Measurements from ENCODE around the gene CDCA8. TPM values are rescaled to one million over a fixed set of nuclear protein-coding genes. Genes with fewer than 3 reads are reported as not detected.
A peak's percentile ranks its signal among the peaks of the same experiment; 100 is the strongest.

CDCA8 gene
- total RNA-seq, 1 donor from 2014 or later = 5.5 TPM

- Histone ChIP-seq H3K4me3 (ENCODE audit: insufficient read depth, low read depth, low read length) (no peak overlapping the region), H3K36me3 (ENCODE audit: insufficient read depth, low read length) (no peaks in the 10 kb centered on the region), H4K20me1 (ENCODE audit: insufficient read depth, low read length) (no peaks in the 10 kb centered on the region), H3K79me2 (ENCODE audit: insufficient read depth, low read length) (no peaks in the 10 kb centered on the region), H3K4me1 (ENCODE audit: insufficient read depth, low read length) (no peaks in the 10 kb centered on the region), H3K9me3 (ENCODE audit: insufficient read depth, low read depth, low read length) (no peaks in the 10 kb centered on the region), H3K9ac (ENCODE audit: low read length) (no peak overlapping the region), H3K27me3 (ENCODE audit: insufficient read depth, low read length) (peaks cover 8% of the 10 kb centered on the region), H3K27ac (ENCODE audit: low read depth, low read length) (no peak overlapping the region), H3K4me2 (ENCODE audit: low read length) (no peak overlapping the region), H2AFZ (ENCODE audit: low read depth, low read length) (no peak overlapping the region)
- Mint-ChIP-seq H3K9me3 (ENCODE audit: unreplicated experiment) (peaks cover 4% of the 10 kb centered on the region), H3K27ac (ENCODE audit: unreplicated experiment) (no peak overlapping the region), H3K36me3 (ENCODE audit: low read depth, unreplicated experiment) (no peaks in the 10 kb centered on the region), H3K4me1 (ENCODE audit: low read depth, unreplicated experiment) (no peaks in the 10 kb centered on the region), H3K4me3 (ENCODE audit: unreplicated experiment) (peak overlapping the region; percentile 14), H3K27me3 (ENCODE audit: low read depth, unreplicated experiment) (peaks cover 31% of the 10 kb centered on the region)
- no peak for TF ChIP-seq CTCF (IDR thresholded peaks at IDR 0.05; ENCODE audit: insufficient read depth, low read depth, low read length)
- TF ChIP-seq EZH2 (IDR thresholded peaks at IDR 0.05; ENCODE audit: insufficient read depth, low read length) = no peak
- DNase-seq (ENCODE audit: low read depth) (no peak), FAIRE-seq (no peak)
These were observed 54.5 kb downstream of the CDCA8 start for GRCh38 chr1:37746806-37747205.

- Histone ChIP-seq H3K79me2 (ENCODE audit: insufficient read depth, low read length) (no peaks in the 10 kb centered on the region), H2AFZ (ENCODE audit: low read depth, low read length) (no peak overlapping the region), H3K9ac (ENCODE audit: low read length) (no peak overlapping the region), H3K36me3 (ENCODE audit: insufficient read depth, low read length) (no peaks in the 10 kb centered on the region), H3K27ac (ENCODE audit: low read depth, low read length) (no peak overlapping the region), H3K4me2 (ENCODE audit: low read length) (no peak overlapping the region), H3K4me1 (ENCODE audit: insufficient read depth, low read length) (no peaks in the 10 kb centered on the region), H3K27me3 (ENCODE audit: insufficient read depth, low read length) (peaks cover 15% of the 10 kb centered on the region), H3K4me3 (ENCODE audit: insufficient read depth, low read depth, low read length) (no peak overlapping the region), H3K9me3 (ENCODE audit: insufficient read depth, low read depth, low read length) (no peaks in the 10 kb centered on the region), H4K20me1 (ENCODE audit: insufficient read depth, low read length) (no peaks in the 10 kb centered on the region)
- H3K9me3 Mint-ChIP-seq (ENCODE audit: unreplicated experiment) = peaks cover 6% of the 10 kb centered on the region
- H3K27me3 Mint-ChIP-seq (ENCODE audit: low read depth, unreplicated experiment) = peaks cover 38% of the 10 kb centered on the region
- TF ChIP-seq EZH2 (IDR thresholded peaks at IDR 0.05; ENCODE audit: insufficient read depth, low read length) (no peak), CTCF (IDR thresholded peaks at IDR 0.05; ENCODE audit: insufficient read depth, low read depth, low read length) (no peak)
- no peak overlapping the region for H3K27ac Mint-ChIP-seq (ENCODE audit: unreplicated experiment)
- FAIRE-seq (no peak), DNase-seq (ENCODE audit: low read depth) (no peak)
- no peaks in the 10 kb centered on the region for H3K4me1 Mint-ChIP-seq (ENCODE audit: low read depth, unreplicated experiment)
- H3K36me3 Mint-ChIP-seq (ENCODE audit: low read depth, unreplicated experiment) = no peaks in the 10 kb centered on the region
- no peak overlapping the region for H3K4me3 Mint-ChIP-seq (ENCODE audit: unreplicated experiment)
These were observed 56.2 kb downstream of the CDCA8 start for GRCh38 chr1:37748565-37748964.

GRCh38 chr1:37752213-37752582 lies 59.9 kb downstream of the CDCA8 start:
- no peaks in the 10 kb centered on the region for H4K20me1 ChIP-seq (ENCODE audit: insufficient read depth, low read length)
- no peak overlapping the region for H2AFZ ChIP-seq (ENCODE audit: low read depth, low read length)
- no peak overlapping the region for H3K4me2 ChIP-seq (ENCODE audit: low read length)
- Mint-ChIP-seq H3K27ac (ENCODE audit: unreplicated experiment) (no peak overlapping the region), H3K9me3 (ENCODE audit: unreplicated experiment) (peaks cover 2% of the 10 kb centered on the region), H3K36me3 (ENCODE audit: low read depth, unreplicated experiment) (no peaks in the 10 kb centered on the region), H3K27me3 (ENCODE audit: low read depth, unreplicated experiment) (peaks cover 37% of the 10 kb centered on the region), H3K4me3 (ENCODE audit: unreplicated experiment) (peak overlapping the region; percentile 45), H3K4me1 (ENCODE audit: low read depth, unreplicated experiment) (no peaks in the 10 kb centered on the region)
- no peaks in the 10 kb centered on the region for H3K36me3 ChIP-seq (ENCODE audit: insufficient read depth, low read length)
- DNase-seq (ENCODE audit: low read depth) (no peak), FAIRE-seq (no peak)
- H3K9ac ChIP-seq (ENCODE audit: low read length) = no peak overlapping the region
- no peak overlapping the region for H3K4me3 ChIP-seq (ENCODE audit: insufficient read depth, low read depth, low read length)
- H3K4me1 ChIP-seq (ENCODE audit: insufficient read depth, low read length) = no peaks in the 10 kb centered on the region
- H3K79me2 ChIP-seq (ENCODE audit: insufficient read depth, low read length) = no peaks in the 10 kb centered on the region
- H3K9me3 ChIP-seq (ENCODE audit: insufficient read depth, low read depth, low read length) = no peaks in the 10 kb centered on the region
- H3K27ac ChIP-seq (ENCODE audit: low read depth, low read length) = no peak overlapping the region
- peak; percentile 41 for TF ChIP-seq EZH2 (IDR thresholded peaks at IDR 0.05; ENCODE audit: insufficient read depth, low read length)
- no peak for TF ChIP-seq CTCF (IDR thresholded peaks at IDR 0.05; ENCODE audit: insufficient read depth, low read depth, low read length)
- peaks cover 38% of the 10 kb centered on the region for H3K27me3 ChIP-seq (ENCODE audit: insufficient read depth, low read length)

Data from astrocyte (in vitro differentiated cells and primary cell).